H1 (cell line): Measurements from ENCODE around the gene PLA2G4D. TPM values are rescaled to one million over a fixed set of nuclear protein-coding genes. Genes with fewer than 3 reads are reported as not detected.

ENCODE experiments used
- ASH2L ChIP-seq: fragments of 200-600, 300-600 bp; sonication (generic); IDR thresholded peaks from one replicate; pipeline ENCODE4 v1.7.1; 2017; ENCODE audit warnings: low read length
- BRCA1 ChIP-seq: IDR thresholded peaks from 2 replicates; pipeline ENCODE4 v1.6.1; 2012; ENCODE audit warnings: low read depth, low read length, improper control_type of control experiment
- EP300 ChIP-seq, 2 experiments: IDR thresholded peaks; 1 replicate in 1 of 2; 2 replicates in 1 of 2; pipeline ENCODE4 v1.6.1; 2011 to 2012; ENCODE audit warnings: low read depth in 2 of 2, low read length in 2 of 2, mild to moderate bottlenecking in 2 of 2, borderline replicate concordance in 1 of 2, inconsistent platforms in 1 of 2, moderate library complexity in 1 of 2
- HDAC2 ChIP-seq, 2 experiments: fragments of 300-600 bp in 1 of 2; sonication (generic) in 1 of 2; IDR thresholded peaks; 2 replicates each; pipeline ENCODE4 v1.6.1; 2011 to 2012; ENCODE audit warnings: low read depth in 2 of 2, low read length in 2 of 2, mild to moderate bottlenecking in 2 of 2, moderate library complexity in 2 of 2, borderline replicate concordance in 1 of 2, inconsistent platforms in 1 of 2
- RXRA ChIP-seq: IDR thresholded peaks from 2 replicates; pipeline ENCODE4 v1.6.1; 2011; ENCODE audit warnings: low read depth, mild to moderate bottlenecking, low read length, moderate library complexity; ENCODE audit not compliant: insufficient read depth
- polyA plus RNA-seq, 7 experiments: library from polyadenylated mRNA; depleted of rRNA in 3 of 7; stranded (reverse) in 5 of 7; unstranded in 2 of 7; fragments of >200 nt in 5 of 7; fragments of 200-250 nt in 2 of 7; gene quantifications; 1 replicate in 5 of 7; 2 replicates in 1 of 7; 4 replicates in 1 of 7; pipeline versions ENCODE4 v1.2.1 to v1.2.3, GENCODE V29; 2011 to 2013; ENCODE audit warnings: missing spikeins in 2 of 7, mixed read lengths in 2 of 7
- total RNA-seq: library from RNA; stranded (reverse); fragmentation: NEBNext Ultra II Directional; extraction: Animal tissue kit (Norgen Biotek cat#: 25700); gene quantifications from 2 replicates; pipeline ENCODE4 v1.2.1, GENCODE V29; 2021

PLA2G4D gene
- total and polyA plus RNA-seq, 2 of the 8 experiments (the other 6 are each of a cell fraction or from before 2014, with no cell fraction given) = 0.07 to 0.18 TPM

- no peak for TF ChIP-seq EP300 (IDR thresholded peaks at IDR 0.05; ENCODE audit: borderline replicate concordance in 1 of 2, low read depth in 2 of 2, low read length in 2 of 2)
- TF ChIP-seq BRCA1 = no peak
- TF ChIP-seq RXRA = no peak
- TF ChIP-seq ASH2L = no peak
- no peak for TF ChIP-seq HDAC2 (IDR thresholded peaks at IDR 0.05; ENCODE audit: borderline replicate concordance in 1 of 2, low read depth in 2 of 2, low read length in 2 of 2)
These were observed 32.0 kb downstream of the PLA2G4D start (continued) for GRCh38 chr15:42062284-42062806.
